ENCODE data around the gene GCHFR. TPM values are rescaled to one million over a fixed set of nuclear protein-coding genes. Genes with fewer than 3 reads are reported as not detected.

The GCHFR gene
- total and polyA plus RNA-seq, 2 donors (not counting 3 experiments of a cell fraction or from before 2014, with no cell fraction given): 6.3 to 14.2 TPM

DNA sequence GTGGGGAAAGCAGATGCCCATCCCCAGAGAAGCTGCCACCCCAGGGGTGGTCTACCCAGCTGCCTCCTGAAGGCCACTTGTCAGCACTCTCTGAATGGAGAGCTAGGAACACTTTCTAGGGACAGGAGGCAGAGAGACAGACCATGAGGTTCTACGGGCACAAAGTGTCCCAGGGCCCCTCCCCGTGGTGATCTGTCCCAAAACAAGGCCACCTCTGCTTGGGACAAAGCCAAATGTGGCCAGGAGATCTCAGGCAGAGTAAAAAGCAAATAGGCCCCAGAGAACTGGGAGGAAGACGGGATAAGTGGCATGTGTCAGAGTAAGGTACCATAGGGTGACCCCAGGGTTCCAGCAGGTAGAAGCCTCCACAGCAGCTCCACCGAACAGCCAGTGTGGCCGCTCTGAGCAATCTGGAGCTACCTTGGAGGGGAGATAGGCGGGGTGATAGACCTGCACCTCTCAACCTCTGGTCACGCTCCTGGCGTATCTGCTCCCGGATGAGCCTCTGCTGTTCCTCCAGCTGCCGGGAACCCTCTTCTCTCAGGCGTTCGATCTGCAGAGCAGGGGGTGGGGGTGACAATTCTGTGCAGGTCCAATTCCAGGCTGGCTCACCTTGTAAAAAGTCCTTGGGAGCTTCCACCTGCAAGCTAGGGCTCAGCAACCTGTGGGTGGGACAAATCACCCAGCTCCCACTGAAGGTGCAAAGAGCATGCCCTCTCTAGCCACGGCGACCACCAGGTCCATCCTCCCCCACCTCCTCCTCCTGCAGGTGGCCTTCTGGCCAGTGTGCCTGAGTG, 12.1 kb downstream of the GCHFR start:
- POLR2A ChIA-PET: no interaction called here
- no peak overlapping the region for H3K9ac ChIP-seq (replicated peaks; ENCODE audit: extremely low read depth, insufficient read depth, low read length)
- no peaks in the 10 kb centered on the region for H4K20me1 ChIP-seq (replicated peaks; ENCODE audit: control insufficient read depth, extremely low read depth, insufficient read depth, low read length)

More for the DNA sequence above, 12.1 kb downstream of the GCHFR start:
- FAIRE-seq (no peak), DNase-seq (ENCODE audit: low read depth, low spot score) (no peak)
- Histone ChIP-seq H3K4me3 (replicated peaks in 1 of 3; ENCODE audit: insufficient read depth in 1 of 3, low read depth in 1 of 3, low read length in 3 of 3) (no peak overlapping the region), H3K4me1 (ENCODE audit: control insufficient read depth, extremely low read depth, insufficient read depth, low read length) (no peaks in the 10 kb centered on the region), H3K27me3 (ENCODE audit: control insufficient read depth in 2 of 2, insufficient read depth in 2 of 2, low read length in 2 of 2) (no peaks in the 10 kb centered on the region), H3K4me2 (ENCODE audit: insufficient read depth, low read length) (no peak overlapping the region), H3K36me3 (ENCODE audit: control insufficient read depth in 2 of 2, extremely low read depth in 1 of 2, insufficient read depth in 2 of 2, low read length in 2 of 2) (peaks cover 0 to 38% of the 10 kb centered on the region in 2 experiments), H2AFZ (ENCODE audit: low read depth, low read length) (no peak overlapping the region), H3K9me1 (replicated peaks; ENCODE audit: control insufficient read depth, extremely low read depth, insufficient read depth, low read length) (no peaks in the 10 kb centered on the region), H3K27ac (ENCODE audit: insufficient read depth, low read depth, low read length) (no peak overlapping the region), H3K9me3 (replicated peaks; ENCODE audit: control insufficient read depth, insufficient read depth, low read length) (no peaks in the 10 kb centered on the region), H3K79me2 (ENCODE audit: control insufficient read depth, insufficient read depth, low read length) (no peaks in the 10 kb centered on the region)
- dilution Hi-C loops (cut with MboI; ENCODE audit: extremely low pct_ligation_motif_present, low sequenced_read_pairs) (no loop called here), intact Hi-C loops (cut with micrococcal nuclease) (no loop called here)
- CTCF ChIA-PET: interaction anchor here (0.8 to 2.4 kb wide), 4 partner anchors 10 to 31 kb away, joined by 3 to 8 read pairs (median 4); partner anchors contain the start of genes DNAJC17, GCHFR and ZFYVE19
- no peak for TF ChIP-seq POLR2A (IDR thresholded peaks at IDR 0.05; ENCODE audit: low read depth, low read length)
- TF ChIP-seq EZH2 (IDR thresholded peaks at IDR 0.05; ENCODE audit: borderline replicate concordance, low read depth, low read length, severe bottlenecking): no peak
- TF ChIP-seq FOS (IDR thresholded peaks at IDR 0.05; ENCODE audit: borderline replicate concordance, insufficient read depth, low read length): no peak
- TF ChIP-seq MAX (IDR thresholded peaks at IDR 0.05; ENCODE audit: insufficient read depth, insufficient read length): no peak
- TF ChIP-seq POLR2AphosphoS5 (IDR thresholded peaks at IDR 0.05; ENCODE audit: insufficient read depth, low read depth, low read length): no peak
- TF ChIP-seq, protein P1, sequence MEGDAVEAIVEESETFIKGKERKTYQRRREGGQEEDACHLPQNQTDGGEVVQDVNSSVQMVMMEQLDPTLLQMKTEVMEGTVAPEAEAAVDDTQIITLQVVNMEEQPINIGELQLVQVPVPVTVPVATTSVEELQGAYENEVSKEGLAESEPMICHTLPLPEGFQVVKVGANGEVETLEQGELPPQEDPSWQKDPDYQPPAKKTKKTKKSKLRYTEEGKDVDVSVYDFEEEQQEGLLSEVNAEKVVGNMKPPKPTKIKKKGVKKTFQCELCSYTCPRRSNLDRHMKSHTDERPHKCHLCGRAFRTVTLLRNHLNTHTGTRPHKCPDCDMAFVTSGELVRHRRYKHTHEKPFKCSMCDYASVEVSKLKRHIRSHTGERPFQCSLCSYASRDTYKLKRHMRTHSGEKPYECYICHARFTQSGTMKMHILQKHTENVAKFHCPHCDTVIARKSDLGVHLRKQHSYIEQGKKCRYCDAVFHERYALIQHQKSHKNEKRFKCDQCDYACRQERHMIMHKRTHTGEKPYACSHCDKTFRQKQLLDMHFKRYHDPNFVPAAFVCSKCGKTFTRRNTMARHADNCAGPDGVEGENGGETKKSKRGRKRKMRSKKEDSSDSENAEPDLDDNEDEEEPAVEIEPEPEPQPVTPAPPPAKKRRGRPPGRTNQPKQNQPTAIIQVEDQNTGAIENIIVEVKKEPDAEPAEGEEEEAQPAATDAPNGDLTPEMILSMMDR (IDR thresholded peaks at IDR 0.05; ENCODE audit: extremely low read depth in 1 of 2, insufficient read depth in 1 of 2, low read depth in 1 of 2, low read length in 2 of 2): no peak
- no peak for TF ChIP-seq GATA2 (IDR thresholded peaks at IDR 0.05; ENCODE audit: insufficient read depth, insufficient read length, low read depth, low read length)
- no peak for TF ChIP-seq JUN (IDR thresholded peaks at IDR 0.05; ENCODE audit: borderline replicate concordance, insufficient read depth, insufficient read length, low read depth)
- TF ChIP-seq MYC (IDR thresholded peaks at IDR 0.05; ENCODE audit: low read depth, low read length): no peak
- BruUV-seq (replicated peaks): no TSS peak
